ENCODE data around the gene MYL3.

The MYL3 gene

DNA sequence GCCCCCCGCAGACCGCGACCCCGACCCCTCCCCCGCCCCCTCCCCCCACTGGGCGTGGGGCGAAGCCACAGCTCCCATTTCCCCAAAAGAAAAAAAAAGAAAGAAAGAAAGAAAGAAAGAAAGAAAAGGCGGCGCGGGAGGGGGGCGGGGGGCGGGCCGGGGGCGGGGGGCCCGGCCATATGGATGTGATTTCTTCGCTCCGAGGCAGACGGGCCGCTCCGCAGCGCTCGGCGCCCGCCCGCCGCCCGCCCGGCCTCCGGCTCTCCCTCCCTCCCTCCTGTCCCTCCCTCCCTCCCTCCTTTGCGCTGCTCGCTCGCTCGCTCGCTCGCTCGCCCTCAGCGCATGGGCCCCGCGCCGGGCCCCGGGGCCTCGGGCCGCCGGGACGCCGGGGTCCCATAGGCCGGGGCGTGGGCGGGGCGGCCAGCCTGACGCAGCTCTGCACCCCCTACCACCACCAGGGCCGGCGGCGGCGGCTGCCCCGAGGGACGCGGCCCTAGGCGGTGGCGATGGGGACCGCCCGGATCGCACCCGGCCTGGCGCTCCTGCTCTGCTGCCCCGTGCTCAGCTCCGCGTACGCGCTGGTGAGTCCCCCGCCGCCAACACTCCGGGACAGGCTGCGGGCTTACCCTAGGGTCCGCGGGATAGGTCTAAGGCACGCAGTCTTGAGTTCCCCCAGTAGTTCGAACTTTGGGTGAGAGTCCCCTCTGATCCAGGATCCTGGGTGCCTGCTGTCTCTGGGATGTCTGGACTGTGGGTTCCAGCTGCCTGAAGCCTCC lies 20.0 kb upstream of the MYL3 start:
- DNase-seq (ENCODE audit: low spot score), result no peak

DNA sequence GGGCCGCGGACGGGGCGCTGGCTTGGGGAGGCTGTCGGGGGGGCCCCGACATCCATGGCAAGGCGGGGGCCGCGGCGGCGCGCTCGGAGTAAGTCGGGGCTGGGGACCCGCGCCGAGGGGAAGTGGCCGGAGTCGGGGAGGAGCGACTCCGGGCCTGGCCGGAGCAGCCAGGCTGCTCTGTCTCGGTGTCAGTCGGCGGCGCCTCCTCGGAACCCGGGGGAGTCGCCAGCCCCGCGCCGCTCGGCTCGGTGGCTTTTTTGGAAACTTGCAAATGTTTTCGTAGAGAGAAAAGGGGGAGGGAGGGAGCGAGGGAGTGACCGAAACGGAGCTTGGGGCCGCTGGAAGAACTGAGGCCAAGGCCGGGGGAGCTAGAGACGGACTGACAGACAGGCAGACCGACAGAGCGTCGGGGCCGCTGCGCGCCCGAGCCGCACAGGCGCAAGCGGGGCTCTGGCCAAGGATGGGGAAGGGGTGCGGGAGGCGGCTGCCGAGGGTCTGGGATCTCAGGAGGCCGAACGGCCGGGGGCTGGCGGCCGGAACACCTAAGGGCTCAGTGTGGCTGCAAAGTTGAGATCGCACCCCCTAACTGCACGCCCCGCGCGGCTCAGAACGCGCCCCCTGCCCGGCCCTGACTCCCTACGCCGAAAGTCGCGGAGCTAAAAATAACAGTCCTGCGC lies 19.3 kb upstream of the MYL3 start:
- DNase-seq (ENCODE audit: low spot score), result no peak

DNA sequence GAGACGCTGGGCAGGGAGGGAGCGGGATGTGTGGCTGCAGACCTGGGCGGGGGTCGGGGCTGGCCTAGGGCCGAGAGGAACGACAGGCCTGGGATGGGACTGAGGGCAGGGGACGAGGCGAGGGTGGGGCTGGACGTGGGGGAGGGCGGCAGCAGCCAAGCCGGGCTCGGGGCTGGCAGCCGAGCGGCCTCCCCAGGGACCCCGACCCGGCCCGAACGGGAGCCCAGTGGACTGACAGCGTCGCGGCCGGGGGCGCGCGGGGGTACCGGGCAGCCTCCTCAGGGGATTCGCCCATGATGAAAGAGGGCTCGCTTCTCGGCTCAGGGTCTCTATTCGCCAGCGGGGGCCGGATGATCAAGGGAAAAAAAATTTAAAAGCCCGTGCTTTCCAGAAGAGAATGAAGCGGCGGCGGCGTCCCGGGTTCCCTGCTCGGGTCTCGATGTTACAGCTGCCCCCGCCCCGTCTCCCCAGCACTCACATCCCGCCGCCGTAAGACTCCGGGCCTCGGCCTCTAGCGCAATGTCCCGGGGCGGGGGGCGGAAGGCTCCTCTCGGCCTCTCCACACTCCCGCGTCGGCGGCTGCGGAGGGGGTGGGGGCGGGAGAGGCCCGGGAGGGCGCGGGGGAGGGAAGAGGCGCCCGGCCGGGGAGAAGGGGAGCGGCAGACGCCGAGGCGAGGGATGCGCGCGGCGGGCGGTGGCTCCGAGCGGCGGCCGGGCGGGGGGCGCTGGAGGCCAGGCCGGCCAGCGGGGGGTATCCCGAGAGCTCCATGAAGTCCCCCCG lies 18.5 kb upstream of the MYL3 start:
- no peak for DNase-seq (ENCODE audit: low spot score)

DNA sequence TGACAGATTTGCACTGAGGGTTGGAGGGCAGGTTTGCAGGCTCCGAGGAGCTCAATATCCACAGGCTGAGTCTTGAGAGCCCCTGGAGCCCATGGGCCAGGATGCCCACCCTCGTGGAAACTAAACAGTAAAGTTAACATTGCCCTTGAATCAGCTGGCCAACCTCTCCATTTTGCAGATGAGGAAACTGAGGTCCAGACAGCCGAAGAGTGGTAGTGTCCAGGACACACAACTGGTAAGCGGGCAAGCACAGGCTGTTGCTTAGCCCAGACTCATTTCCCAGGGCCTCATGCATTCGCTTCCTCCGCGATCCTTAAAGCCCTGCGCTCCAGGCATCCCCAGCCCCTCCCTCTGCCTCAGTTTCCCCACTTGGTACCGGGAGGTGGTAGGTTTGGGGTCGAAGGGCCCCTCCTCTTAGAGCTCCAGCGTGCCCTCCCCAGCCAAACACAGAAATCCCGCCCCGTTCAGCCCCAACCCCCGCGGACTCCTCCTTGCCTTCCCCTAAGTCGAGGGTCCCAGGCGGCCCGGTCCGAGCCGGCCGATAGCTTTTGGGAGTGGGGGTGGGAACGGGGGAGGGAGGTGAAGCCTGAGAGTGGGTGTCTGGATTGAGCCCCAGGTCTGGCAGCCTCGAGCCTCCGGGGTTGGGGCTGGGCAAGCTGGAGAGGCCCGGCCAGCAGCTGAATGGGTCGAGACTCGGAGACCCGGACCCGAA lies 17.8 kb upstream of the MYL3 start:
- DNase-seq (ENCODE audit: low spot score), result no peak

DNA sequence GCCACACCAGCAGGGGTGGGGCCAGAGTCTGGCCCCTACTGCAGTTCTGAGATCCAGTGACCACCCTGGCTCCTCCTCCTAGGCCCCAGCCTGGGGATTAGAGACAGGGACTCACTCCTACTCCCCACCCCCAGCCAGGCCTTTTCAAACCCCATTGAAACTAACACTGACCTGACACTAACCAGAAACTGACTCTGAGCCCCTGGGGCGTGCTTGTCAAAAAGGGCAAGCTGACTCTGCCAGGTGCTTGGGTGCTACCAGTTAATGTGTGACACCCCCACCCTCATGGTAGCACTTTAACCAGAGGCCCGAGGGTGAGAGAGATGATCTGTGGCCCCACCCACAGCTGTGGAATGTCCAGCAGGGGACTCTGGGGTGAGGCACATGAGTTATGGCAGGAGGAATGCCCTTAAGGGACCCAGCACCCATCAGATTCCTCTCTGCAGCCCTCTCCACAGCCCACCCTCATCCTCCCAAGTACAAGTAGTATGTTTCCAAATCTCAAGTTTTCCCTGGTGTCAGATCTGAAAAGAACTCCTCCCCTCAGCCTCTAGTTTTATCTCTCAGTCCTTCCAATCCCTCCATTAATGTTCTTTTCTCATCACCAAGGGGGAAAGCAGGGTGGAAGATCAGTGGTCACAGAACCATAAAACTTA lies 15.7 kb upstream of the MYL3 start:
- no peak for DNase-seq (ENCODE audit: low spot score)

DNA sequence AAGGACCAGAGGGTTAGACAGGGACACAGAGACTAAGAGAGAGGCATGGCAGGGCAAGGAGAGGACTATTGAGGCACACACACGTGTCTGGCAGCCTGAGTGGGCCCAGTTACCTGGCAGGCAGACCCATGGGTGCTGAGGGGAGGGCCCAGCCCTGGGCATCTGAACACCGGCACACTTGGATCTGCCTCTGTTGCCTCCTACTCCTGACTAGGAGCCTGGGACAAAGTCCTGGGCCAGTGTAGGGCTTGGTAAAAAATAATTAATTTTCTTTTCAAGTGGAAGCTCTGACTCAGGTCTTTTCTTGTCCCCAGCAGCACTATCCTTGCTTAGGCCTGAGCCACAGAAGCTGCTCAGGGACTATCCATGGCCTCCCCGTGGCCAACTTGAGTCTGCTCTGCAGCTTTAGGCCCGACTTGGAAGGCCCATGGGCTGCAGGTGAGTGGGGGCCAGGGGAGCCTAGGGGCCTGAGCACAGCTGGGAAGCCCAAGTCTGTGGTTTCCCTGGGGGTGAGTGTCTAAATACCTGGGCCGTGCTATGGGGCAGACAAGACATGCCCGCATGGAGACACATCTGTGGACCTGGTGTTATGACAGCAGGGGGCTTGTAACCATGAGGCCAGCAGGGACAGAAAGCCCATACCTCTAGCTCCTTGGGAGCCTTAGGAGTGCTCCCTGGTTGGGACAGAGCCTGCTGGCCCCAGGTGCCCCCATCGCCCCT lies 14.3 kb upstream of the MYL3 start, which contains the start of gene PTH1R:
TSS of gene PTH1R (plus strand) at position 316 of the 720 bp plus-strand sequence. CDS start 5,839 bp downstream, outside the sequence.
- no peak for DNase-seq (ENCODE audit: low spot score)

DNA sequence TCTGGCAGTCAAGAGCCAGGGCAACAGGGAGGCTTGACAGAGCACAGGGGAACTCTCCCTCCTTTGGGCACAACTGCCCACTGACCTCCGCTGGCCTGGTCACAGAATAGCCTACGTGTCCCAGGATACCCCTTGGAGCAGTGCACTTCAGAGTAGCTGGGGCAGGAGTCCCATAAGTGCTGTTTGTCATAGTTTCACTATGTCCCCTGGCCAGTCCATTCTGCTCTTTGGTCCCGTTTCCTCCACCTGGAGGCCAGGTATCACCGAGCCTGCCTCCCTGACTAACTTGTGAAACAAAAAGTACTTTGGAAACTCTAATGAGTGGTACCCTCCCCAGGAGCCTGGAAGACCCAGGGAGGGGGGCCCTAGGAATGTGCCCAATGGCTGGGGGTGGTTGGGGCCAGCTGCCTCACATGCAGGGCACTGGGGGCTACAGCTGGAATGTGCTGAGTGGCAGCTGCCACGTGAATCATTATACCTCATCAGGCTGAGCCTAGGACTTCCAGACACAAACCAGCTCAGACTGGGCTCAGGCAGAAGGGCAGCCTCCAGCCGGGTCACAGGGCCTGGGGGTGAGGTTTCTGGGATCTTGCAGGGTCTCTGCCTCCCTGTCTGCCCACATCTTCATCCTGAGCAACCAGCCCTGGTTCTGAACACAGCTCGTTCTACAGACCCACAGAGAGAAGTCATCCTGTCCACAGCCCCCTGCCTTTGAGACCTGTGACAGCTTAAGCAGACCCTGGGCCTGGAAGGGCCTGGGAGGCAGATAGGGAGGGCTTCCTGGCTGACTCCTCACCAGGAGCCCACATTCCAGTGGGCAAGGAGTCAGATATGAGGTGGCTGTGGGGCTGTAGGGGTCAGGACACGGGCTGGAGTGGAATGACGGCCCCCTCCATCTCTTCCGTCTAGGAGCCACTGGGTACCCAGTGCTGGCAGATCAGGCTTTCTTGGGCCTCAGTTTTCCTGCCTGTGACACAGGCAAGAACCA lies 13.4 kb upstream of the MYL3 start:
- no peak for DNase-seq (ENCODE audit: low spot score)

DNA sequence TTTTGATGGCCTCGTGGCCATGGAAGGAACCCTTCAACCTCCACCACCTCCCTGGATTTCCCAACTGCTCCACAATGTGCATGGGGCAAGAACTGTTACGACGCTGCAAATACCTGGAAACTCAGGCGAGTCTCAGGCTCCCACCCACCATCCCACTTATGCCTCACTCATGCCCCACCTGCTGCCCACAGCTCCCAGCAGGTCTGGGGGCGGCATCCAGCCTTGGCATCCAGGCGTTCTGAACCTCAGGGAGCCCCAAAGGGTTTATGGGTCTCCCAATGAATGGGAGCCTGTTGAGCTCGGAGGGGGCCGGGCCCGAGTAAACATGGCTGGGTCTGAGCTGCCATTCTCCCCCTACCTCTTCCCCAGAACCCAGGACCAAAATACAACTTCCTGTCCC lies 12.3 kb upstream of the MYL3 start:
- no peak for DNase-seq (ENCODE audit: low spot score)

DNA sequence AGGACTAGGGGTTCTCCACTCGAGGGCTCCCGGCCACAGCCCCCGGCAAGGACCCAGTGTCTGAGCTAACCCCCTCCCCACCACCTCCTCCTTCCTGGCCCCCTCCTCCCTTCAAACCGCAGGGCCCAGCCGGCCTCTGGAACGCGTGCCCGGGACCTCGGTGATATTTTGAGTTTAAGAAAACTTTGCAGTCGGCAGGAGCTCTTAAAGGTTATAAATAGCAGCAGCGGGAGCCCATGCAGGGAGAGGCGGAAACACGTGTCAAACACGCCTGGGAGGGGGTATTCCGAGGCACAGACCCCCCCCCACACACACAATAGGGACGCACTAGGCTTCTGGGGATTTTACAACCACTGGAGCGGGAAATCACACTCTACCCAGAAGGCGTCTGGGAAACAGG lies 11.2 kb upstream of the MYL3 start:
- DNase-seq (ENCODE audit: low spot score), result no peak

DNA sequence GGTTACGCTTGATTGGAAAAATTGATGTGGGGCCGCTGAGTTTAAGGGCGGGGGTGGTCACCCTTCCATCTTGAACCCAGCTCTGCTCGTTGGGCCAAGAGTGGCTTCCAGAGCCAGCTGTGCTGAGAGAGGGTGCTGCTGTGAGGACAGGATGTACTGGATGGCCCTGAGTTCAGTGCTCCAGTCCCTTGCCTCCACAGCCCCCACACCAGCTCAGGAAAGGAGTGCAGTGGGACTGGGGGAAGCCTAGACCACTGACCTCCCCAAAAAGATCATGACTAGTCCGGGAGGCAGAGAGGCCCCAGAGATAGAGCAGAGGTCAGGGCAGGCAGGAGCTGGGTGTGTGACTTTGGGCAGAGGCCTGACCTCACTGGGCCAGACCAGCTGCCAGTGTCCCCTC lies 10.3 kb upstream of the MYL3 start:
- DNase-seq (ENCODE audit: low spot score), result no peak

DNA sequence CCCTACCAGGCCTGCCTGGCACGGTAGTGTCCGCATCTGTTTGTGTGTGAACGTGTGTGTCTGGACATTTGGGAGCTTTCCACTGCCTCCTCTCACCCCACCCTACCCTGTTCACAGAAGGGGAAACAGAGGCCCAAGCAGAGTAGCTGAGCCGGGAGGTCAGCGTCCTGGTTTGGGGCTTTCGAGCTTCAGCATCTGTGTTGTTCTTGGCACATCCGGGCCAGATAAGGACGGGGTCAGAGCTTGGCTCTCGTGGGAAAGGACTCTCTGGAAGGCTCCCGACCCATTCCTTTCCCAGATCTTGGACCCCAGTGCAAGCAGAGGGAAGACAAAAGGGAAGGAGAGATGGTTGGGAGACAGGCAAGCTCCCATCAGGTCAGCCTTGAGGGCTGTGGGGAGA lies 8.0 kb upstream of the MYL3 start:
- no peak for DNase-seq (ENCODE audit: low spot score)

DNA sequence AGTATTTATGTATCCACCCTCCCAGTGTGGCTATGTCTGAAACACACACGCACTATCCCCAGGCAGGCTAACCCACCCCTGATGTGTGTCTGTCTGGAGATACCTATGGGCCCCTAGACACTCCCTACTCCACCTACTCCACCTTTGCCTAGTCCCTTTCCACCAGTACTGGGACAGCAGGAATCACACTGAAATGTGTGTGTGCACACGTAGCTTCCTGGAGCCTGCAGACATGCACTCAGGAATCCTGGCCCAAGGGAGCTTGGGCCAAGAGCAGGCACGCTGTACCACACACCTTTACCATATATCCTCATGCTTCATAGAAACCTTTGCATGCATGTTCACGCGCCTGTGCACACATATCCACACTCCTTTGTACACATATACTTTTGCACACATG lies 7.4 kb upstream of the MYL3 start:
- DNase-seq (ENCODE audit: low spot score), result no peak

DNA sequence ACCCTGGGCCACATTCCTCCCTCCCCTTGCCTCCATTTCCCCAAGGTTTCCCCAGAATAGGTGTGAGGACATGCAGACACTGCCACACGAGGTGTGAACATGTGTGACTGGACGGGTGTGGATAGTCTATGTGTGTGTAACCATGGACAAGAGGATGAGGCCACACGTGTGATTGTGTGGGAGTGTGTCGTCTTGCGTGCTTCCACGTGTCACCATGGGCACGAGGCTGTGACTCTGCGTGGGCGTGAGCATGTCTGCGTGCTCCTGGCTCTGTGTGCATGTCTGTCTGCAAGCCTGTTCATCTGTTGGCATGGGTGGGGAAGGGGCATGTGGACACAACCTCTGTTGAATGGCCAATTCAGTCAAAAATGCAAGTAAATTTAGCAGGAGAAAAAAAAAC lies 6.2 kb upstream of the MYL3 start:
- no peak for DNase-seq (ENCODE audit: low spot score)

DNA sequence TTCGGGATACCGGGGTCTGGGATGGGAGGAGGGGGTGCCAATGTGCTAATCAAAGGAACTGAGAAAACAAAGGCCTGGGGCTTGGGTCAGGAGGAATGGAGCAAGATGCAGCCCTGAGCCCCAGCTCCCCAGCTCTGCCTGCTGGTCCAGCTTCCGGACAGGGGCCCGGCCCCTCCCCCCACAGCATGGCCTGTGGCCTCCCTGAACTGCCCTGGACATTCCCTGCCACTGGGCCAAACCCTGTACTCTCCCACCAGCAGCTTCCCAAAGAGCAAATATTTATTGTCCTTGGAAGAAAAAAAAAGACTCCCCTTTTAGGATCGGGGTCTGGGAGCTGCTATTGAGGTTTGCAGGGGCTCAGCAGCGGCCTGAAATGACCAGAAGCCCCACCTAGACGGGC lies 5.7 kb upstream of the MYL3 start:
- DNase-seq (ENCODE audit: low spot score), result no peak

DNA sequence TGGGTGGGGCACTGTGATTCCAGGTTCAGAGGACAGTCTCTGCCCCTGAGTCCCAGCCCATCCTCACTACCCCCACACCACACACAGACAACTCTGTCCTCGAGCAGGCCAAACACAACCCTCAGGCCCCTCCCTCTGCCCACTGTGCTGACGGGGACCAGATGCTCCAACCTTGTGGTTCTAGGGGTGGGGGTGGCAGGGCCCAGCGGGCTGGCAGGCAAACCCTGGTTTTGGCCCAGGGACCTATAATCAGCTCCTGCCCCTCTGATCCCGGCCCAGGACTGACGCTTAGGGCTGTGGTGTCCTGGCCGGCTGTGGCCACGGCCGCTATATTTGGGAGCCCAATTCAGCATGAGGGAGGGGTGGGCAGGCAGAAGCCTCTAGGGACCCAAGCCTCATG lies 5.0 kb upstream of the MYL3 start:
- DNase-seq (ENCODE audit: low spot score), result no peak

DNA sequence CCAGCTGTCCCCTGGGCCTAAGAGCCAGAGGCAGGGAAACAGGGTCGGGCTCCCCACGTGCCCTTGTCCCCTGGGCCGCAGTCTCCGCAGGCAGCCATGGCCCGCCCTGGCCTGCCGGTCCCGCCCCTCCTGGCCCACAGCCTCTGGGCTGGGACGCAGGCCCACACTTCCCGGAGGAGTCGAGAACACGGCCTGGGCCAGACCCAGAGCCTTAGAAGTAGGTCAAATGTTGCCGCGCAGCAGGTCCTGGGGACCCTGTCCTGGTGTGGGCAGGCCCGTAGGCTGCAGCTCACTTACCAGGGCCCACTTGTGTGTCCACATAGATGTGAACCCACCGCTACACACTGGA lies 4.3 kb upstream of the MYL3 start:
- no peak for DNase-seq (ENCODE audit: low spot score)

DNA sequence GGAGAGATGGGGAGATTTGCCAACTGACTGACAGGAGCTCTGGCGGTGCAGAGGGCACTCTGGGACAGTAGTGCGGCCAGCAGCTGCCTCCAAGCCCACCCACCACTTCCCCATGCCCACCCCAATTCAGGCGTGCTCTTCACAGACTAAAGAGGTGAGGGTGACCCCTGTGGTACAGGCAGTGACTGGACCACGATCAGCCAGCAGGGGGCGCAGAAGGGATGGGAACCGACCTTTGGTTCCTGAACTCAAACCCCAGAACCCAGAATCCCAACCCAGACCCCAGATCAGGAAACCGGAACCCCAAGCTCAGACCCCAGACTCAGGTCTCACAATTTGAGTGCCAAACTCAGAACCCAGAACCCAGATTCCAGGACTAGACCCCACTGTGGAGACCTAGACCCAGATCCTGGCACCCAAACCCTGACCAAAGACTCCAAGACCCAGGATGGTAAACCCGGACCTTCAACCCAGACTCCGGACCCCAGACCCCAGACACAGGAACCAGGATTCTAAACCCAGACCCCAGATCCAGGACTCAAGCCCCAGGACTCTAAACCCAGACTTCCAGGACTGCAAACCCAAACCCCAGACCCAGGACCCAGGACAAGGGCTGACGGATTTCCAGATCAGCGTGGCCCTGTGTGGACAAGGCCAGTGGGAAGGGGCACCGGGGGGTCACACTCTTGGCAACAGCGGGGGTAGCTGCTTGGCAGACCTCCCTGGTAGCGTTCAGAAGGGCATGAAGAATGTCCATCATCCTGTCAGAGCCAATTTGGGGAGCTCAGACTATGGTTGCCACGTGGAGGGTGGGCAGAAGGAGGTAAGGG lies 3.7 kb upstream of the MYL3 start:
- DNase-seq (ENCODE audit: low spot score), result peak; percentile 75

DNA sequence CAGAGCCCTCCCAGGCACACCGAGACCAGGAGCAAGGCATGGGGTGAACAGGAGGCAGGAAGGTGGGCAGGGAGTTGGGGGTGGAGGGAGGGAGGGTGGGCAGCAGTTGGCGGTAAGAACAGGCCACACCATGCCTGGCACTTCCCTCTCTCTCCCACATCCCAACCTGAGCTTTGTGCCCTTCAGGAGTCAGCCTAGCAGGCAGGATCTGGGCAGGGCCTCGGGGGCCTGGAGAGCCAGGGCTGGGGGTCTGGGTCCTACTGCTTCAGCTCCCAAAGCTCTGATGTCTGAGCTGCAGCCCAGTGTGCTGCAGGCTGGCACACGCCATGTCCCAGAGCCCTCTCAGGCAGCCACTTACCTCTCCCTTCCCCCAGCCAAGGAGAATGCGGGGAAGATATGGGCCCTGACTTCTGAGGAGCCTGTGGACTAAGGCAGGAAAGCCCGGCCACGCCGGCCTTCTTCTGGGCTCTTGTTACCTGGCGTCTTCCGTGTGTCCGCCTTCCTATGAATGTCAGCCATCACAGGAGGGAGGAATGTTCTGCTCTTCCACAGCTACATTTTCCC lies 2.9 kb upstream of the MYL3 start:
- DNase-seq (ENCODE audit: low spot score), result no peak

DNA sequence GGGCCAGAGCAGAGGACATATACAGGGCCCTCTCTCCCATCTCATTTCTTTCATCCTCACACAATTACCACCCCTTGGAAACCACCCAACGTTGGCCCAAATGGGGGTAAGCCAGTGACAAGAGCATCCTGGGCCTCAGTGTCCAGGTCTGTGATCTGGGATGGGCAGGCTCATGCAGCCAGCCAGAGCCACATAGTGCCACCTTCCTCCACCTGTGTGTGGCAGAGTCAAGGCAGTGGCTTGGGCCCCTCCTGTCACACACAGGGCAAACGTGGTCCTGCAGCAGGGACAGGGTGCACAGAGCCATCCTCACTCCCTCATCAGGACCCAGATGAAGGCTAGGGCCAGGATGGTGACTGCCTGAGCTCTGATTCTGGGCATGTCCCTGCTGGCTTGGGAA lies 2.3 kb upstream of the MYL3 start:
- no peak for DNase-seq (ENCODE audit: low spot score)

All from CD4-positive, alpha-beta T cell treated with Interleukin-15 for 4 hours (primary cell).